DND-41 (cell line): Measurements from ENCODE around the gene SSUH2.

Source experiments
- ATAC-seq: fragments of 200-7000 bp; cut with Tn5 transposase; 3 replicates; pipeline ENCODE4 v1.9.1; 2021; ENCODE audit warnings: low read depth; ENCODE audit not compliant: insufficient read depth
- DNase-seq: peaks from one replicate; pipeline ENCODE4 v3.0.0-alpha.2; 2020
- H2AFZ ChIP-seq: 2 replicates; pipeline ENCODE4 v1.6.0; 2012; ENCODE audit warnings: low read depth, low read length
- H3K27ac ChIP-seq: 2 replicates; pipeline ENCODE4 v1.5.1; 2012; ENCODE audit warnings: low read length, inconsistent platforms
- H3K27me3 ChIP-seq: fragments of 200-600 bp; sonication (generic); 2 replicates; pipeline ENCODE4 v1.6.0; 2012; ENCODE audit warnings: low read length, mild to moderate bottlenecking, inconsistent platforms; ENCODE audit not compliant: insufficient read depth, poor library complexity
- H3K36me3 ChIP-seq: 2 replicates; pipeline ENCODE4 v1.5.1; 2012; ENCODE audit warnings: low read length, inconsistent platforms; ENCODE audit not compliant: insufficient read depth
- H3K4me1 ChIP-seq: 2 replicates; pipeline ENCODE4 v1.5.1; 2012; ENCODE audit warnings: mild to moderate bottlenecking, low read length; ENCODE audit not compliant: insufficient read depth
- H3K4me2 ChIP-seq: 2 replicates; pipeline ENCODE4 v1.6.0; 2012; ENCODE audit warnings: mild to moderate bottlenecking, moderate library complexity, low read length, inconsistent platforms; ENCODE audit not compliant: insufficient read depth
- H3K4me3 ChIP-seq, 2 experiments: fragments of 200-600 bp in 1 of 2; shearing (Covaris generic) in 1 of 2; 2 replicates each; pipeline ENCODE4 v1.5.1; 2012 to 2016; ENCODE audit warnings: inconsistent platforms in 2 of 2, low read length in 2 of 2, mild to moderate bottlenecking in 2 of 2, low read depth in 1 of 2, moderate library complexity in 1 of 2
- H3K79me2 ChIP-seq: 2 replicates; pipeline ENCODE4 v1.6.0; 2012; ENCODE audit warnings: low read length, inconsistent platforms; ENCODE audit not compliant: insufficient read depth
- H3K9ac ChIP-seq: 2 replicates; pipeline ENCODE4 v1.6.0; 2012; ENCODE audit warnings: low read depth, mild to moderate bottlenecking, inconsistent platforms, low read length, moderate library complexity
- H3K9me3 ChIP-seq: 2 replicates; pipeline ENCODE4 v1.5.1; 2012; ENCODE audit warnings: low read length, moderate library complexity, mild to moderate bottlenecking, inconsistent platforms; ENCODE audit not compliant: insufficient read depth, severe bottlenecking
- H4K20me1 ChIP-seq: 2 replicates; pipeline ENCODE4 v1.6.0; 2012; ENCODE audit warnings: low read length; ENCODE audit not compliant: insufficient read depth
- CTCF ChIP-seq: IDR thresholded peaks from 2 replicates; pipeline ENCODE4 v1.5.1; 2012; ENCODE audit warnings: borderline replicate concordance, low read length, moderate library complexity, mild to moderate bottlenecking; ENCODE audit not compliant: poor library complexity, severe bottlenecking; ENCODE audit errors: extremely low read depth
- EZH2 ChIP-seq: IDR thresholded peaks from 3 replicates; pipeline ENCODE4 v1.6.1; 2012; ENCODE audit warnings: borderline replicate concordance, low read depth, mild to moderate bottlenecking, moderate library complexity, low read length, inconsistent platforms; ENCODE audit not compliant: severe bottlenecking

The SSUH2 gene

DNA sequence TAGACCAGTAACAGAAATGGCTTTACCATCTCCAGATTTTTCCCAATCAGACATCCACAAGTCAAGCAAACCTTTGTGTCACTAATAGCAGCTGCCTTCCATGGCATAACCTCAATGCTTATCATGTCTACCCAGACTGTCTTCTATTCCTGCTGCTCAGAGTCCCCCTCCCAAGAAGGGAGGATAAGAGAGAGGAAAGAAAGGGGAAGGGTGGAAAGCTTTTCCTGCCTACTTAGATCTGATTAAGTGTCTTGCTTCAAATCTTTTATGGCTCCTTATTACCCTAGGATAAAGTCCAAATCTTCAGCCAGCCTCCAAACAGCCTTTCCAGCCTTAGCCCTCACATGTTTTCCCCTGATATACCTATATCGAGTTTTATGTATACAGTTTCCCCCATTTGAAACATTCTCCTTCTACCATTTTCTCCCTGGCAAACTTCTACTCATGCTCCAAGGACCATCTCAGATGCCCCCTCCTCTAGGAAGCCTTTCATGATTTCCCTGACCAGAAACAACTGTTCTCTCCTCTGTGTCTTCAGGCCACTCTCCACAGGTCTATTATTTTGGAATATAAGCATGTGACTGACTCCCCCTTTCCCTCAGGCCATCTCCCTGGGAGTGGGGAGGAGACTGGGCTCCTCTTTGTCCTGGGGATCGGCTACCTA is 7.9 kb upstream of the SSUH2 start:
- Histone ChIP-seq H3K4me2 (no peak overlapping the region), H3K27ac (no peak overlapping the region), H2AFZ (no peak overlapping the region), H3K4me1 (no peaks in the 10 kb centered on the region), H3K4me3 (no peak overlapping the region), H3K36me3 (no peaks in the 10 kb centered on the region), H3K9me3 (no peaks in the 10 kb centered on the region), H4K20me1 (no peaks in the 10 kb centered on the region), H3K79me2 (no peaks in the 10 kb centered on the region), H3K27me3 (no peaks in the 10 kb centered on the region), H3K9ac (no peak overlapping the region)
- TF ChIP-seq CTCF (no peak), EZH2 (no peak)
- ATAC-seq (no peak), DNase-seq (no peak)

DNA sequence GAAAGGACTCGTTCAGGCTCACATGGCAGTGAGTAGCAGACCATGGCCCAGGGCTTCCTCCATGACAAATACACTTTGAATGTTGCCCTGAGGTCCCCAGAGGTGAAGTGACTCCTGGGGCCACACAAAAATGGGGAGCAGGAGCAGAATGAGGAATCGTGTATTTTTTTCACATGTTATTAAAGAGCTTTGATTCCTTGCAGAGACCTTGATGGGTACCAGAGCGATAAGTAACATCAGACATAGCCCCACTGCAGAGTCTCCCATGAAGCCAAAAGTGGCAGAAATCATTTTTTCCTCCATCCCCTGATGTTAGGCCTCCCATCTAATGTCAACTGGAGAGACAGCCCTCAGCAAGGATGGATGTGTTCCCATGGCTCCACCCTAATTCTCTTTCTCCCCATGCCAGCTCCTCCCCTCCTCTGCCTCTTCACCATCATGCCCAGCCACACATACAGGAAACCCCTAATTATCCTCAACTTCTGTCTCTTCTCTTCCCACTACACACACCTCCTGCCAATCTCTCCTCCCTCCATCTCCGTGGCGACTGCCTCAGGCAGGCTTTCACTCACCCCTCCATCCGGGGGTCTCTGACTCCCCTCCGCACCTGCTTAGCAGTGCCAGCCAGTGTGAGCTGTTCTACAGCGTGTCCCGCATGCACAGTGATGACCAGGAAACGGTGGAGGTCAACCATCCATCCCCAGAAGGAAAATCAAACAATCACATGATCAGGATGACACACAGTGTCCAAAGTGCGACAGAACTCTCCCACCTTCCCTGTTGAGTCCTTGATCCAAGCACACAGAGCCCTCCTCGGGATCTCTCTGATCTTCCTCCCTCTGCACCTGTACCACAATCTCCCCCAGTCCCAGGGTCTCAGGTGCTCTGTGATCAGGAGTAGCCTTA is 7.1 kb upstream of the SSUH2 start:
- Histone ChIP-seq H3K9me3 (no peaks in the 10 kb centered on the region), H3K4me3 (no peak overlapping the region), H3K79me2 (no peaks in the 10 kb centered on the region), H3K4me1 (no peaks in the 10 kb centered on the region), H3K4me2 (no peak overlapping the region), H3K36me3 (no peaks in the 10 kb centered on the region), H3K27ac (no peak overlapping the region), H2AFZ (no peak overlapping the region), H3K9ac (no peak overlapping the region), H4K20me1 (no peaks in the 10 kb centered on the region), H3K27me3 (no peaks in the 10 kb centered on the region)
- DNase-seq (no peak), ATAC-seq (no peak)
- TF ChIP-seq EZH2: no peak
- no peak for TF ChIP-seq CTCF

- DNase-seq (no peak), ATAC-seq (no peak)
- Histone ChIP-seq H3K27ac (no peak overlapping the region), H2AFZ (no peak overlapping the region), H3K4me2 (no peak overlapping the region), H3K27me3 (no peaks in the 10 kb centered on the region), H4K20me1 (no peaks in the 10 kb centered on the region), H3K4me3 (no peak overlapping the region), H3K4me1 (no peaks in the 10 kb centered on the region), H3K36me3 (no peaks in the 10 kb centered on the region), H3K9ac (no peak overlapping the region), H3K9me3 (no peaks in the 10 kb centered on the region), H3K79me2 (no peaks in the 10 kb centered on the region)
- TF ChIP-seq CTCF (no peak), EZH2 (no peak)
These were observed 6.2 kb upstream of the SSUH2 start for GRCh38 chr3:8650583-8651416.
